ENCODE results near the gene CCNC.

The CCNC gene

DNA sequence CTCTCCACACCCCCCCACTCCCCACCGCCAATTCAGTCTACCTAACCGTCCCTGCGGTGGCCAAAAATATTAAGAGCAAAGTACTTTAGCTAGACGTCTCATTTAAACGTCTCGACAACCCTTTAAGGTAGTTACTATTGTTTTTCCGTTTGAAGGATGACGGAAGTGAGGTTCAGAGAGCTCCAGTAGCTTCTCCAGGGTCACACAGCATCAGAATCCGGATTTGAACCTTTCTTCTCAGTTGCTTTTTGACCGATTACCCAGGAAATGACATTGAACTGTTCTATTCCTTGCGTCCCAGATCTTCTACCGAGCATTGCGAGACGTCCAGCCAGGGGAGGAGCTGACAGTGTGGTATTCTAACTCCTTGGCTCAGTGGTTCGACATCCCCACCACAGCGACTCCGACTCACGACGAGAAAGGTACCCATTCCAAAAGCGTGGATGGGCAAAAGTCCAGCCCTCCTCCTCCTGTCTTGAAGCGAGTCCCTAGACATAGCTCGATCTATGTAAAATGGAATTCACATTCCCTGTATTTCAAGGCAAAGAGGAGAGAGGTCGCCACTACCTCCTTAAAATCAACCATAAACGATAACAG, 40.5 kb upstream of the CCNC start:
- TF ChIP-seq TCF12 (IDR thresholded peaks at IDR 0.05; ENCODE audit: low read depth) (no peak), ZBTB7A (IDR thresholded peaks at IDR 0.05; ENCODE audit: low read depth) (no peak)
- TF ChIP-seq, protein P1, sequence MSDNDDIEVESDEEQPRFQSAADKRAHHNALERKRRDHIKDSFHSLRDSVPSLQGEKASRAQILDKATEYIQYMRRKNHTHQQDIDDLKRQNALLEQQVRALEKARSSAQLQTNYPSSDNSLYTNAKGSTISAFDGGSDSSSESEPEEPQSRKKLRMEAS (IDR thresholded peaks at IDR 0.05) = no peak
- TF ChIP-seq, protein P2, sequence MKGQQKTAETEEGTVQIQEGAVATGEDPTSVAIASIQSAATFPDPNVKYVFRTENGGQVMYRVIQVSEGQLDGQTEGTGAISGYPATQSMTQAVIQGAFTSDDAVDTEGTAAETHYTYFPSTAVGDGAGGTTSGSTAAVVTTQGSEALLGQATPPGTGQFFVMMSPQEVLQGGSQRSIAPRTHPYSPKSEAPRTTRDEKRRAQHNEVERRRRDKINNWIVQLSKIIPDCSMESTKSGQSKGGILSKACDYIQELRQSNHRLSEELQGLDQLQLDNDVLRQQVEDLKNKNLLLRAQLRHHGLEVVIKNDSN (IDR thresholded peaks at IDR 0.05) = no peak

DNA sequence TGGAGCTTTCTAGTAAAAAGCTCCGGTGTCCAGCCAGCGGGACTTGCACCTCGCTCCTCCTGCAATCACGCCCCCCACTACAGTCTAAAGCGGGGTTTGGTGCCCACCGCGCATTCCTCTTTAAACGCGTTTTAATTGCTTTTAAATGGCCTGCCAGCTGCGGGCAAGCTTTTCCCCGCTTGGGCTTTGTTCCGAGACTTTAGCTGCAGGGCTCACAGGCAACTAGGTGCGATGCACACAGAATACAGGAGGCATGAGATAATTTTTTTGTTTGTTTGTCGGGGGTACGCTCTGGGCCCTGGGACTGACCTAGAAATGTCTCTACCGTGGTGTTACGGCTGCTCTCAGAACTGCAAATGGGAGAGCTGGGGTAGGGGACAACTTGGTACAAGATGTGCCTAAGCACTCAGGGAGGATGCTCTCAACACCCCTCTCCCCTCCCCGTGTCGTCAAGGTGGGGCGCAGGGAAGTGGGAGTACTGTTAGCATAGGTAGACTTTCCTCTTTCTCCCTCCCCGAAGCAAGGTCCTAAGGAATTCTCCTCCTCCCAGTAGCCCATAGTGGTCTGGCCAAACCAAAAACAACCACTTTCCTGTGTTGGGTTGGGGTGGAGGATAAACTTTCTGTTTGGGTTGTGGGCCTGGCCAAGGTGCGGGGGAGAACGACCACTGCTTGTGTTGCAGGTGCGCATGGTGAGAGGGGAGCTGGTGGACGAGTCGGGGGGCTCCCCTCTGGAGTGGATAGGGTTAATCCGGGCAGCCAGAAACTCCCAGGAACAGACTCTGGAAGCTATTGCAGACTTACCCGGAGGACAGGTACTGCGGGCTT, 39.8 kb upstream of the CCNC start:
- no peak for TF ChIP-seq TEAD4 (IDR thresholded peaks at IDR 0.05)
- TF ChIP-seq, protein P2 (IDR thresholded peaks at IDR 0.05) = no peak
- TF ChIP-seq ZBTB7A (IDR thresholded peaks at IDR 0.05; ENCODE audit: low read depth) = no peak
- no peak for TF ChIP-seq EGR1 (IDR thresholded peaks at IDR 0.05)
- TF ChIP-seq, protein P3, sequence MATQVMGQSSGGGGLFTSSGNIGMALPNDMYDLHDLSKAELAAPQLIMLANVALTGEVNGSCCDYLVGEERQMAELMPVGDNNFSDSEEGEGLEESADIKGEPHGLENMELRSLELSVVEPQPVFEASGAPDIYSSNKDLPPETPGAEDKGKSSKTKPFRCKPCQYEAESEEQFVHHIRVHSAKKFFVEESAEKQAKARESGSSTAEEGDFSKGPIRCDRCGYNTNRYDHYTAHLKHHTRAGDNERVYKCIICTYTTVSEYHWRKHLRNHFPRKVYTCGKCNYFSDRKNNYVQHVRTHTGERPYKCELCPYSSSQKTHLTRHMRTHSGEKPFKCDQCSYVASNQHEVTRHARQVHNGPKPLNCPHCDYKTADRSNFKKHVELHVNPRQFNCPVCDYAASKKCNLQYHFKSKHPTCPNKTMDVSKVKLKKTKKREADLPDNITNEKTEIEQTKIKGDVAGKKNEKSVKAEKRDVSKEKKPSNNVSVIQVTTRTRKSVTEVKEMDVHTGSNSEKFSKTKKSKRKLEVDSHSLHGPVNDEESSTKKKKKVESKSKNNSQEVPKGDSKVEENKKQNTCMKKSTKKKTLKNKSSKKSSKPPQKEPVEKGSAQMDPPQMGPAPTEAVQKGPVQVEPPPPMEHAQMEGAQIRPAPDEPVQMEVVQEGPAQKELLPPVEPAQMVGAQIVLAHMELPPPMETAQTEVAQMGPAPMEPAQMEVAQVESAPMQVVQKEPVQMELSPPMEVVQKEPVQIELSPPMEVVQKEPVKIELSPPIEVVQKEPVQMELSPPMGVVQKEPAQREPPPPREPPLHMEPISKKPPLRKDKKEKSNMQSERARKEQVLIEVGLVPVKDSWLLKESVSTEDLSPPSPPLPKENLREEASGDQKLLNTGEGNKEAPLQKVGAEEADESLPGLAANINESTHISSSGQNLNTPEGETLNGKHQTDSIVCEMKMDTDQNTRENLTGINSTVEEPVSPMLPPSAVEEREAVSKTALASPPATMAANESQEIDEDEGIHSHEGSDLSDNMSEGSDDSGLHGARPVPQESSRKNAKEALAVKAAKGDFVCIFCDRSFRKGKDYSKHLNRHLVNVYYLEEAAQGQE (IDR thresholded peaks at IDR 0.05; ENCODE audit: low read depth) = no peak
- no peak for TF ChIP-seq TCF12 (IDR thresholded peaks at IDR 0.05; ENCODE audit: low read depth)
- TF ChIP-seq, protein P1 (IDR thresholded peaks at IDR 0.05) = no peak

DNA sequence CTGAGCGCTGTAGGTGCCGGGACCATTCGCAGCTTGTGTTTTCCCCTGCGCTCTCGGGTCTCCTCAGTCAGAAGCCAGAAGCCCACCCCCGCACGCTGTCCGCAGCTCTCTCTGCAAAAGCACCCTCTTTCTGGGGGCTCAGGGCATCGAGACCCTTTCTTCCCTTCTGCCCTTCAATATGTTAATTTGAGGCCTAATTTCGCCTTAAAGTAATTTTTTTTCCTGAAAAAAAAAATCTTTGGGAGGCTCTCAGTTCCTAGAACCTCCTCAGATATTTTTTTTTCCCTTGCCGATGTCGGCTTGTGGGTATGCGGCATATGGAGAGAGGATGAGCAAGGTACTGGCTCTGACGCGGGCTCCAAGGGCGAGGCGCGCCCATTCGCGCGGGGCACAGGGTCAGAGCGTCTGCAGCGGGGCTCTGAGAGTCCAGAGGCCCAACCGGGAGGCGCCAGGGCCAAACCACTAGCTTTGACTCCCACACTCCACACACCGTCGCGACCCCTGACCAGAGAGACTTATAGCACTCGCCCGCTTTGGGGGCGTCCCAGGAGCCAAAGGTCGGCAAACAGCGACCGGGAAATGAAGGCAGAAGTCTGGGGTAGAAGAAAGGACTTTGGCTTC, 39.1 kb upstream of the CCNC start:
- TF ChIP-seq, protein P2 (IDR thresholded peaks at IDR 0.05) = no peak
- TF ChIP-seq ZBTB7A (IDR thresholded peaks at IDR 0.05; ENCODE audit: low read depth) = no peak
- TF ChIP-seq EP300 (IDR thresholded peaks at IDR 0.05; ENCODE audit: borderline replicate concordance) = no peak
- TF ChIP-seq CREB1 (IDR thresholded peaks at IDR 0.05; ENCODE audit: low read depth) = no peak
- TF ChIP-seq TCF12 (IDR thresholded peaks at IDR 0.05; ENCODE audit: low read depth) = no peak
- no peak for TF ChIP-seq FOXM1 (IDR thresholded peaks at IDR 0.05; ENCODE audit: borderline replicate concordance, low read depth)
- TF ChIP-seq, protein P1 (IDR thresholded peaks at IDR 0.05) = no peak
- TF ChIP-seq TAF1 (IDR thresholded peaks at IDR 0.05; ENCODE audit: low read depth) = no peak
- no peak for TF ChIP-seq RAD21 (IDR thresholded peaks at IDR 0.05; ENCODE audit: low read depth)
- no peak for TF ChIP-seq YY1 (IDR thresholded peaks at IDR 0.05; ENCODE audit: low read depth)
- TF ChIP-seq TEAD4 (IDR thresholded peaks at IDR 0.05) = no peak

DNA sequence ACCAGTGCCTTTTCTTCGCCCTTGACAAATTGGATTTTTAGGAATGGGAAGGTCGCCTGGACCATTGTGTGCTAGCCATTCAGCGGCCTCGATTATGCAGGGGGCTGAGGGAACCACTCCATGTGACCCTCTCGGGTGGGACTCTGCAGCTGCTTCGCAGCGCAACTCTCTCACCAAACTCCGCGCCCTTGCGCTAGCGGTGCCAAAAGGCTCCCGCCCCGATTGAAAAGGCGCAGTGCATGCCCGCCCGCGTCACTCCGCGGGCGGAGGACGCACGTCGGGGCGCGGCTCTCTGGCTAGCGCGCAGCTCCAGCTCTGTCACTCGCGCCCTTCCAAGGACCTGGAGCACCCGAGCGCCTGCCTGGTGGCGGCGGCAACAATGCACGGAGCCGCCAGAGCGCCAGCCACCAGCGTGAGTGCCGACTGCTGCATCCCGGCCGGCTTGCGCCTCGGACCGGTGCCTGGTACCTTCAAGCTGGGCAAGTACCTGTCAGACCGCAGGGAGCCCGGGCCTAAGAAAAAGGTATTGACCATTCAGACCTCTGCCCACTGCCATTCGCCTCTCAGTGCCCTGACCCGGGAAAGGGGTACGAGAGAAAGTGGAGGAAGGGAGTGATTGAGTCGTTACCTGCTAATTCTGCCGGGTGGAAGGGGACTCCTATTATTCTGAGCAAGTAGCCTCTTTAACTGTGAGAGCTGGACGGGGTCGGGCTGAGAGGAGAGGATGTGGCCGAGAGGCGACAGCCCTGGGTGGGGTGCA, 38.4 kb upstream of the CCNC start, which contains the start of gene PRDM13:
PRDM13 (plus strand) TSS at position 178 of the 760 bp plus-strand sequence; CDS start at position 380, 202 bp downstream.
- TF ChIP-seq TAF1 (IDR thresholded peaks at IDR 0.05; ENCODE audit: low read depth) (no peak), RAD21 (IDR thresholded peaks at IDR 0.05; ENCODE audit: low read depth) (no peak), CREB1 (IDR thresholded peaks at IDR 0.05; ENCODE audit: low read depth) (no peak)
- TF ChIP-seq, protein P3 (IDR thresholded peaks at IDR 0.05; ENCODE audit: low read depth) = no peak
- TF ChIP-seq, protein P2 (IDR thresholded peaks at IDR 0.05) = no peak
